Heart left ventricle (tissue), 16 donors: Measurements from ENCODE around the gene CPEB4. TPM values are rescaled to one million over a fixed set of nuclear protein-coding genes. Genes with fewer than 3 reads are reported as not detected.

Experiments
- ATAC-seq, 4 donors: fragments of 200-7000 bp; cut with Tn5 transposase; one replicate each; pipeline ENCODE4 v1.9.1; 2020 to 2022; ENCODE audit warnings: moderate library complexity in 4 of 4, mild to moderate bottlenecking in 3 of 4, moderate number of reproducible peaks in 1 of 4
- DNase-seq, 5 donors: peaks; one replicate each; pipeline ENCODE4 v3.0.0-alpha.2; 2020
- H3K27ac ChIP-seq, 12 donors: fragments of 200-600 bp; sonication (generic) in 4 of 12; one replicate each; pipeline versions ENCODE4 v1.5.0 to v1.8.0; 2016 to 2022; ENCODE audit warnings: mild to moderate bottlenecking in 2 of 12
- H3K27me3 ChIP-seq, 9 donors: fragments of 200-600 bp; sonication (generic) in 2 of 9; one replicate each; pipeline versions ENCODE4 v1.5.1 to v1.8.0; 2016 to 2022; ENCODE audit warnings: mild to moderate bottlenecking in 3 of 9
- H3K36me3 ChIP-seq, 9 donors: fragments of 200-600 bp; sonication (generic) in 2 of 9; one replicate each; pipeline versions ENCODE4 v1.5.0 to v1.8.0; 2018 to 2022; ENCODE audit warnings: mild to moderate bottlenecking in 2 of 9
- H3K4me1 ChIP-seq, 12 donors: fragments of 200-600 bp; sonication (generic) in 4 of 12; one replicate each; pipeline versions ENCODE4 v1.5.0 to v1.8.0; 2016 to 2022; ENCODE audit warnings: mild to moderate bottlenecking in 3 of 12
- H3K4me3 ChIP-seq, 12 donors: fragments of 200-600 bp; sonication (generic) in 4 of 12; one replicate each; pipeline versions ENCODE4 v1.5.0 to v1.8.0; 2017 to 2022; ENCODE audit warnings: mild to moderate bottlenecking in 9 of 12, moderate library complexity in 4 of 12
- H3K9me3 ChIP-seq, 12 donors: fragments of 200-600 bp; sonication (generic) in 4 of 12; one replicate each; pipeline versions ENCODE4 v1.5.0 to v1.8.0; 2016 to 2022; ENCODE audit warnings: mild to moderate bottlenecking in 1 of 12
- POLR2A ChIP-seq, 2 donors: fragments of 450-650 bp; IDR thresholded peaks; one replicate each; pipeline ENCODE4 v1.6.1; 2017; ENCODE audit warnings: antibody characterized with exemption in 2 of 2, mild to moderate bottlenecking in 2 of 2, moderate library complexity in 2 of 2
- WGBS, 4 donors: extraction: QIAGEN DNeasy Blood & Tissue Kit in 2 of 4; methylation state at CpG; one replicate each; pipeline versions ENCODE4 v1.1.5 to v1.1.7; 2013 to 2018; 5-methylcytosine and 5-hydroxymethylcytosine counted together
- intact Hi-C, 10 donors: fragments of 100-400 bp; cut with DNase I; formaldehyde crosslinking; loops; one replicate each; pipeline versions ENCODE4 v1.11.1 to v1.14.2; 2022
- polyA plus RNA-seq, 2 donors: library from polyadenylated mRNA; stranded (reverse); fragments of 200-250 nt; gene quantifications; one replicate each; pipeline ENCODE4 v1.2.3, GENCODE V29; 2013
- total RNA-seq, 9 donors: library from RNA; depleted of rRNA in 2 of 9; stranded (reverse); fragments of >200 nt in 2 of 9; fragmentation: NEBNext Ultra II Directional in 3 of 9; extraction: Animal tissue kit (Norgen Biotek cat#: 25700) in 3 of 9; gene quantifications; one replicate each; pipeline versions ENCODE4 v1.1.0 to v1.2.4, GENCODE V29; 2016 to 2023
- TF ChIP-seq, protein P1 (sequence below), 12 donors: fragments of 200-600 bp; sonication (generic) in 4 of 12; IDR thresholded peaks; one replicate each; pipeline versions ENCODE4 v1.5.0 to v1.8.0; 2018 to 2022; ENCODE audit warnings: antibody characterized with exemption in 12 of 12, mild to moderate bottlenecking in 5 of 12
- donor health status: ischemic (EF 13 %, LVEDD 7.1; RV severe dilation, severe dysfunction).
- donor health status: healthy with polysubstance abuse.
- donor health status: DM: no; HTN: yes; CAD: no.
- donor health status: DM: no; HTN: no; CAD: no.
- donor health status: ischemic (EF 25% LVEDD 6.9; RV normal size, moderate dysfunction).
- donor health status: ischemic (EF 25% LVEDD 5.7; RV mildly dilated, moderate dysfunction).
- donor health status: healthy.
- donor health status: DM: yes; HTN: yes; CAD: no.
- donor health status: ischemic (EF 35%, LVEDD 5.7; RV mildly dilated, moderate dysfunction).
- donor health status: nonischemic (EF 11% LVEDD 7.7; RV severe dilation, severe dysfunction).
- donor health status: DM: yes; HTN: yes; CAD: no.
- donor health status: PGD.
- donor health status: ischemic (EF 29% LVEDD 5.4; RV normal size, mild dysfunction).
- donor health status: nonischemic (EF 23%, LVEDD 6.1; RV moderate dilation, normal function).

CPEB4 gene
- total and polyA plus RNA-seq, 11 donors: 28.7 to 217 (median 168) TPM

DNA sequence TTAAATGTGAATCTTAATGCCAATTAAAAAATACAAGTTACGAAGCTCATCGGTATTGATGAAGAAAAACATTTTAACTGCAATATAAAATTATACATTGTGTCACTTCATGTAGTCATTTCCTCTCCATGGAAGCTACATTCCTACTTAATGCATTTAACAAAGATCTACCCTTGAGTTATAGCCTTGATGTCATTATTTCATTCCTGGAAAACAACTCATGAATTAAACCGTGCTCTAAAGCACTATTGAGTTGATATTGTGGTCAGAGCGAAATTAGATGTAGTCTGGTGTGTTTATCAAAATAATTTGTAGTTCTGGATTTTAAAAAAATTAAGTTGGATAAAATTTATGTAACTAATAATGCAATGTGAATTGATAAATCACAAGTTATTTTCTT is 111.9 kb downstream of the CPEB4 start:
- Histone ChIP-seq H3K4me1 (no peaks in the 10 kb centered on the region), H3K27ac (no peak overlapping the region), H3K27me3 (peaks cover 0 to 11% (median 0%) of the 10 kb centered on the region in 9 donors), H3K4me3 (no peak overlapping the region), H3K9me3 (no peaks in the 10 kb centered on the region), H3K36me3 (no peaks in the 10 kb centered on the region)
- intact Hi-C loops: no loop called here
- TF ChIP-seq POLR2A (IDR thresholded peaks at IDR 0.05): no peak
- TF ChIP-seq, protein P1, sequence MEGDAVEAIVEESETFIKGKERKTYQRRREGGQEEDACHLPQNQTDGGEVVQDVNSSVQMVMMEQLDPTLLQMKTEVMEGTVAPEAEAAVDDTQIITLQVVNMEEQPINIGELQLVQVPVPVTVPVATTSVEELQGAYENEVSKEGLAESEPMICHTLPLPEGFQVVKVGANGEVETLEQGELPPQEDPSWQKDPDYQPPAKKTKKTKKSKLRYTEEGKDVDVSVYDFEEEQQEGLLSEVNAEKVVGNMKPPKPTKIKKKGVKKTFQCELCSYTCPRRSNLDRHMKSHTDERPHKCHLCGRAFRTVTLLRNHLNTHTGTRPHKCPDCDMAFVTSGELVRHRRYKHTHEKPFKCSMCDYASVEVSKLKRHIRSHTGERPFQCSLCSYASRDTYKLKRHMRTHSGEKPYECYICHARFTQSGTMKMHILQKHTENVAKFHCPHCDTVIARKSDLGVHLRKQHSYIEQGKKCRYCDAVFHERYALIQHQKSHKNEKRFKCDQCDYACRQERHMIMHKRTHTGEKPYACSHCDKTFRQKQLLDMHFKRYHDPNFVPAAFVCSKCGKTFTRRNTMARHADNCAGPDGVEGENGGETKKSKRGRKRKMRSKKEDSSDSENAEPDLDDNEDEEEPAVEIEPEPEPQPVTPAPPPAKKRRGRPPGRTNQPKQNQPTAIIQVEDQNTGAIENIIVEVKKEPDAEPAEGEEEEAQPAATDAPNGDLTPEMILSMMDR (IDR thresholded peaks at IDR 0.05): no peak
- ATAC-seq (no peak), DNase-seq (no peak)
- 81 to 86% (median 85%) methylated on average over 4 of the region's 4 CpGs for WGBS, 4 donors

DNA sequence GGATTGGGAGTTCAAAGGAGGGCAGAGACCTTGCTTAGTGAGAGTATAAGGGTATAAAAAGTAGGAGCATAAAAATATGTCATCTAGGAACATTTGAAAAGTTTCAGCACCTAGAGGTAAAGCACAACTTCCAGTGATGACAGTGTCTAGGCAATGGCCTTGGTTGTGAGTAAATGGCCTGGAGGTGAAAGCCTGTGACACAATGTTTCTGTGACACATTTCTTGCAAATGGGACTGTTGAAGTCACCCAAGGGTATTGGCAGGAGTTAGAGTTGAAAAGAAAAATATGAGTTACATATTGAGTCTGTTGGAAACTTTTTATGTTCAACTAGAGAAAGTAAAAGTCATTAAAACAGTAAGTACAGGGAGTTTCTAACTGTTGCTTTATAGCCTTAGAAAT is 115.6 kb downstream of the CPEB4 start:
- DNase-seq (no peak), ATAC-seq (no peak)
- Histone ChIP-seq H3K4me3 (no peak overlapping the region), H3K27me3 (peaks cover 0 to 22% (median 0%) of the 10 kb centered on the region in 9 donors), H3K4me1 (no peaks in the 10 kb centered on the region), H3K36me3 (no peaks in the 10 kb centered on the region), H3K9me3 (no peaks in the 10 kb centered on the region), H3K27ac (no peak overlapping the region)
- TF ChIP-seq, protein P1 (IDR thresholded peaks at IDR 0.05): no peak
- no peak for TF ChIP-seq POLR2A (IDR thresholded peaks at IDR 0.05)
- intact Hi-C loops: no loop called here

DNA sequence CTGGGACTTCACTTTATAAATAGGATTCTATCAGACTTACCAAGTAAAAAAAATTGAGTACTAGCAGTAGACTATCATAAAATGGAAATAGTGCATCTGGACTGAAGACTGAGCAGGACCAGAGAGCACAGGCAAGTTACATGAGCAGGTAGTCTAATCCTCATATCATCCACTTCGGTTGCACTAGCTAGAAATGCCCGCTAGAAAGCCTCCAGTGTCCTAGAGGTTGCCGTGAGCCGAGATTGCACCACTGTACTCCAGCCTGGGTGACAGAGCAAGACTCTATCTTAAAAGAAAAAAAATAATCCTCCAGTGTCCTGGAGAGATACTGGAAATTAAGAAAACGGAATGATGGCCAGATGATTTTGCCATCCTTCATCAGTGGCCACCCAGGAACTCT is 120.8 kb downstream of the CPEB4 start:
- peaks cover 0 to 11% (median 0%) of the 10 kb centered on the region in 9 donors for H3K27me3 ChIP-seq
- DNase-seq: no peak
- WGBS, 4 donors: 85 to 91% (median 87%) methylated on average over 5 of the region's 5 CpGs
- no peak overlapping the region for H3K27ac ChIP-seq
- intact Hi-C loops: no loop called here
- H3K36me3 ChIP-seq: no peaks in the 10 kb centered on the region
- no peak overlapping the region for H3K4me3 ChIP-seq
- TF ChIP-seq, protein P1 (IDR thresholded peaks at IDR 0.05): no peak
- TF ChIP-seq POLR2A (IDR thresholded peaks at IDR 0.05): no peak
- H3K9me3 ChIP-seq: no peaks in the 10 kb centered on the region
- no peaks in the 10 kb centered on the region for H3K4me1 ChIP-seq
- ATAC-seq: no peak

DNA sequence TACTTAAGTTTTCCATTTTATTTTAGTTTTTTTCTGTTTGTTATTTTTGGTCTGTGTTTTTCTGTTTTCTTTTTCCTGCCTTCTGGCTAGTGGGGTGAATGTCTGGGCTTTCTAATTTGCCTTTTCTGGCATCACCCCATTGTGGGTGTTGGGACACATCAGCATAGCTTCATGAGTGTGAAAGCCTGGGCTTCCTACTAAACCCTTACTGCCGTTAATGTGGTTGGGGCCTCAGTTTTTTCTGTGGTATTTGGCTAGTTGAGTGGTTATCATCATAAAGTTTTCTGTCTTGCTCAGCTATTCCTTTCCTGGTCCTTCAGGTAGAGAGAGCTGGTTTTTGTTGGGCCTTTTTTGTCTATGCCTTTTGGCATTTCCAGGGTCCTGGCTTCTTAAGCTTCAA is 122.2 kb downstream of the CPEB4 start:
- no peak for DNase-seq
- Histone ChIP-seq H3K4me3 (no peak overlapping the region), H3K36me3 (no peaks in the 10 kb centered on the region), H3K9me3 (no peaks in the 10 kb centered on the region), H3K27me3 (peaks cover 0 to 10% (median 0%) of the 10 kb centered on the region in 9 donors), H3K27ac (no peak overlapping the region), H3K4me1 (no peaks in the 10 kb centered on the region)
- TF ChIP-seq, protein P1 (IDR thresholded peaks at IDR 0.05): no peak
- no peak for TF ChIP-seq POLR2A (IDR thresholded peaks at IDR 0.05)
- intact Hi-C loops: no loop called here
- no peak for ATAC-seq
- 67 to 88% (median 72%) methylated on average over 1 of the region's 1 CpG for WGBS, 4 donors
